HepG2 (cell line): ENCODE measurements around the gene BORCS5. TPM values are rescaled to one million over a fixed set of nuclear protein-coding genes. Genes with fewer than 3 reads are reported as not detected.

Experiments used
- CCAR2 ChIP-seq: fragments of 200-400 bp; formaldehyde crosslinking; optimal IDR thresholded peaks from 2 replicates; pipeline ENCODE3; 2018; ENCODE audit warnings: low read depth, mild to moderate bottlenecking, low read length, moderate library complexity
- FOXK2 ChIP-seq: fragments of 450-650 bp; IDR thresholded peaks from 2 replicates; pipeline ENCODE4 v1.6.1; 2016
- GATAD1 ChIP-seq: IDR thresholded peaks from 2 replicates; pipeline ENCODE4 v1.6.1; 2016; ENCODE audit warnings: missing genetic modification reagents, missing compliant biosample characterization
- HCFC1 ChIP-seq: fragments of 150-350 bp; IDR thresholded peaks from 2 replicates; pipeline ENCODE4 v1.6.1; 2014; ENCODE audit warnings: low read depth, low read length
- HNRNPLL ChIP-seq: fragments of 200-400 bp; formaldehyde crosslinking; IDR thresholded peaks from 2 replicates; pipeline ENCODE4 v1.6.1; 2017; ENCODE audit warnings: mild to moderate bottlenecking, low read depth, low read length; ENCODE audit not compliant: poor library complexity, severe bottlenecking
- KLF13 ChIP-seq: sonication (generic); formaldehyde crosslinking; IDR thresholded peaks from 2 replicates; pipeline ENCODE4 v1.4.0; 2020; ENCODE audit warnings: mild to moderate bottlenecking, missing genetic modification reagents
- MBD4 ChIP-seq: IDR thresholded peaks from 2 replicates; pipeline ENCODE4 v1.6.1; 2012; ENCODE audit warnings: low read length, inconsistent platforms, borderline replicate concordance
- RBFOX2 ChIP-seq: fragments of 200-400 bp; formaldehyde crosslinking; IDR thresholded peaks from 2 replicates; pipeline ENCODE4 v1.6.1; 2017; ENCODE audit warnings: low read depth, mild to moderate bottlenecking, low read length
- SMAD9 ChIP-seq: sonication (generic); formaldehyde crosslinking; IDR thresholded peaks from 2 replicates; pipeline ENCODE4 v1.5.1; 2020; ENCODE audit warnings: mild to moderate bottlenecking, missing genetic modification reagents
- SMARCC2 ChIP-seq: fragments of 450-650 bp; IDR thresholded peaks from 2 replicates; pipeline ENCODE4 v1.6.1; 2017; ENCODE audit warnings: antibody characterized with exemption, mild to moderate bottlenecking
- TBX2 ChIP-seq: sonication (generic); formaldehyde crosslinking; IDR thresholded peaks from 2 replicates; pipeline ENCODE4 v1.5.0; 2020; ENCODE audit warnings: missing genetic modification reagents, mild to moderate bottlenecking, borderline replicate concordance
- TGIF2 ChIP-seq: IDR thresholded peaks from 2 replicates; pipeline ENCODE4 v1.6.1; 2016; ENCODE audit warnings: control low read depth, missing compliant biosample characterization
- ZNF160 ChIP-seq: sonication (generic); formaldehyde crosslinking; IDR thresholded peaks from 2 replicates; pipeline ENCODE4 v1.8.0; 2022; ENCODE audit warnings: mild to moderate bottlenecking, inconsistent platforms, missing genetic modification reagents
- polyA plus RNA-seq, 8 experiments: library from polyadenylated mRNA; depleted of rRNA in 3 of 8; stranded (reverse) in 7 of 8; unstranded in 1 of 8; fragments of >200 nt; fragmentation: Illumina TruSeq in 4 of 8; extraction: Trizol in 4 of 8; gene quantifications; 2 replicates each; pipeline versions ENCODE4 v1.2.1 to v1.2.3, GENCODE V29; 2011 to 2016; ENCODE audit warnings: low read depth in 4 of 8, missing spikeins in 1 of 8, mixed read lengths in 1 of 8; ENCODE audit not compliant: insufficient read depth in 1 of 8
- total RNA-seq, 5 experiments: library from RNA; depleted of rRNA; stranded (reverse); fragments of >200 nt; fragmentation: Illumina TruSeq; extraction: Trizol; gene quantifications; 2 replicates each; pipeline ENCODE4 v1.2.3, GENCODE V29; 2016; ENCODE audit warnings: low read depth in 1 of 5
- TF ChIP-seq, protein P1 (sequence below): sonication (generic); formaldehyde crosslinking; IDR thresholded peaks from 2 replicates; pipeline ENCODE4 v1.5.0; 2020; ENCODE audit warnings: missing genetic modification reagents, mild to moderate bottlenecking, borderline replicate concordance
- TF ChIP-seq, protein P2 (sequence below): sonication (generic); formaldehyde crosslinking; IDR thresholded peaks from 2 replicates; pipeline ENCODE4 v1.4.0; 2020; ENCODE audit warnings: low read depth, missing genetic modification reagents
- TF ChIP-seq, protein P3 (sequence below): sonication (generic); formaldehyde crosslinking; IDR thresholded peaks from 2 replicates; pipeline ENCODE4 v1.9.0; 2021; ENCODE audit warnings: mild to moderate bottlenecking, missing genetic modification reagents

Gene BORCS5
- total and polyA plus RNA-seq, 2 of the 13 experiments (the other 11 are each of a cell fraction or from before 2014, with no cell fraction given): 3.9 to 4.7 TPM

DNA sequence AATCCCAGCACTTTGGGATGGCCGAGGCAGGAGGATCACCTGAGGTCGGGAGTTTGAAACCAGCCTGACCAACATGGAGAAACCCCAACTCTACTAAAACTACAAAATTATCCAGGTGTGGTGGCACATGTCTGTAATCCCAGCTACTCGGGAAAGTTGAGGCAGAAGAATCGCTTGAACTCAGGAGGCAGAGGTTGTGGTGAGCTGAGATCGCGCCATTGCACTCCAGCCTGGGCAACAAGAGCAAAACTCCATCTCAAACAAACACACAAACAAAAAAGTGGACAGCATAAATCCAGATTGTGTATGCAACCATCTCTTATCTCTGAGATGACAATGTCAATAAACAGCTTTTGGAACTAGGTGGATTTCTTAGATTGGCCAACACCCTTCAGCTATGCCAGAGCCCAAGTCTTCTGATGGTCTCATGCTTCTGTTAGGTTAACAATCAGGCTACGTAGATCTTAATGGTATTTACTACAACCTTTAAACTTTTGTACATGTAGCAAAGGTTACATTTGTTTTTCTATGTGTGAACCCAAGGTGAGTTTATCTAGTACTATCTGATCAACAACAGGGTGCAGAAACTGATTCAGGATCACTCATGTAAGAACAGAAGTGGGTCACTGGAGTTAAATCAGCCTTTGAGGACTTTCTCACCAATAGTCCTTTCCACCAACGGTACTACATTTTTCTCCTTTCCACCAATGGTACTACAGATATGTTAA is 132.1 kb downstream of the BORCS5 start (continued):
- TF ChIP-seq, protein P1, sequence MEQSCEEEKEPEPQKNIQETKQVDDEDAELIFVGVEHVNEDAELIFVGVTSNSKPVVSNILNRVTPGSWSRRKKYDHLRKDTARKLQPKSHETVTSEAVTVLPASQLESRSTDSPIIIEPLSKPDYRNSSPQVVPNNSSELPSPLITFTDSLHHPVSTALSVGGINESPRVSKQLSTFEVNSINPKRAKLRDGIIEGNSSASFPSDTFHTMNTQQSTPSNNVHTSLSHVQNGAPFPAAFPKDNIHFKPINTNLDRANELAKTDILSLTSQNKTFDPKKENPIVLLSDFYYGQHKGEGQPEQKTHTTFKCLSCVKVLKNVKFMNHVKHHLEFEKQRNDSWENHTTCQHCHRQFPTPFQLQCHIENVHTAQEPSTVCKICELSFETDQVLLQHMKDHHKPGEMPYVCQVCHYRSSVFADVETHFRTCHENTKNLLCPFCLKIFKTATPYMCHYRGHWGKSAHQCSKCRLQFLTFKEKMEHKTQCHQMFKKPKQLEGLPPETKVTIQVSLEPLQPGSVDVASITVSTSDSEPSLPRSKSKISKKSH: no peak
- TF ChIP-seq RBFOX2: no peak
- TF ChIP-seq SMAD9 (CRISPR knock-in tag): no peak
- no peak for TF ChIP-seq MBD4
- TF ChIP-seq ZNF160: no peak; the same call in 1 of the 2 replicates
- TF ChIP-seq, protein P2, sequence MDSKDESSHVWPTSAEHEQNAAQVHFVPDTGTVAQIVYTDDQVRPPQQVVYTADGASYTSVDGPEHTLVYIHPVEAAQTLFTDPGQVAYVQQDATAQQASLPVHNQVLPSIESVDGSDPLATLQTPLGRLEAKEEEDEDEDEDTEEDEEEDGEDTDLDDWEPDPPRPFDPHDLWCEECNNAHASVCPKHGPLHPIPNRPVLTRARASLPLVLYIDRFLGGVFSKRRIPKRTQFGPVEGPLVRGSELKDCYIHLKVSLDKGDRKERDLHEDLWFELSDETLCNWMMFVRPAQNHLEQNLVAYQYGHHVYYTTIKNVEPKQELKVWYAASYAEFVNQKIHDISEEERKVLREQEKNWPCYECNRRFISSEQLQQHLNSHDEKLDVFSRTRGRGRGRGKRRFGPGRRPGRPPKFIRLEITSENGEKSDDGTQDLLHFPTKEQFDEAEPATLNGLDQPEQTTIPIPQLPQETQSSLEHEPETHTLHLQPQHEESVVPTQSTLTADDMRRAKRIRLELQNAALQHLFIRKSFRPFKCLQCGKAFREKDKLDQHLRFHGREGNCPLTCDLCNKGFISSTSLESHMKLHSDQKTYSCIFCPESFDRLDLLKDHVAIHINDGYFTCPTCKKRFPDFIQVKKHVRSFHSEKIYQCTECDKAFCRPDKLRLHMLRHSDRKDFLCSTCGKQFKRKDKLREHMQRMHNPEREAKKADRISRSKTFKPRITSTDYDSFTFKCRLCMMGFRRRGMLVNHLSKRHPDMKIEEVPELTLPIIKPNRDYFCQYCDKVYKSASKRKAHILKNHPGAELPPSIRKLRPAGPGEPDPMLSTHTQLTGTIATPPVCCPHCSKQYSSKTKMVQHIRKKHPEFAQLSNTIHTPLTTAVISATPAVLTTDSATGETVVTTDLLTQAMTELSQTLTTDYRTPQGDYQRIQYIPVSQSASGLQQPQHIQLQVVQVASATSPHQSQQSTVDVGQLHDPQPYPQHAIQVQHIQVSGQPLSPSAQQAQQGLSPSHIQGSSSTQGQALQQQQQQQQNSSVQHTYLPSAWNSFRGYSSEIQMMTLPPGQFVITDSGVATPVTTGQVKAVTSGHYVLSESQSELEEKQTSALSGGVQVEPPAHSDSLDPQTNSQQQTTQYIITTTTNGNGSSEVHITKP (CRISPR knock-in tag): no peak
- TF ChIP-seq HNRNPLL: no peak
- no peak for TF ChIP-seq HCFC1
- no peak for TF ChIP-seq TGIF2 (CRISPR knock-in tag)
- peak; percentile 87 for TF ChIP-seq TBX2 (CRISPR knock-in tag)
- TF ChIP-seq FOXK2: no peak
- TF ChIP-seq, protein P3, sequence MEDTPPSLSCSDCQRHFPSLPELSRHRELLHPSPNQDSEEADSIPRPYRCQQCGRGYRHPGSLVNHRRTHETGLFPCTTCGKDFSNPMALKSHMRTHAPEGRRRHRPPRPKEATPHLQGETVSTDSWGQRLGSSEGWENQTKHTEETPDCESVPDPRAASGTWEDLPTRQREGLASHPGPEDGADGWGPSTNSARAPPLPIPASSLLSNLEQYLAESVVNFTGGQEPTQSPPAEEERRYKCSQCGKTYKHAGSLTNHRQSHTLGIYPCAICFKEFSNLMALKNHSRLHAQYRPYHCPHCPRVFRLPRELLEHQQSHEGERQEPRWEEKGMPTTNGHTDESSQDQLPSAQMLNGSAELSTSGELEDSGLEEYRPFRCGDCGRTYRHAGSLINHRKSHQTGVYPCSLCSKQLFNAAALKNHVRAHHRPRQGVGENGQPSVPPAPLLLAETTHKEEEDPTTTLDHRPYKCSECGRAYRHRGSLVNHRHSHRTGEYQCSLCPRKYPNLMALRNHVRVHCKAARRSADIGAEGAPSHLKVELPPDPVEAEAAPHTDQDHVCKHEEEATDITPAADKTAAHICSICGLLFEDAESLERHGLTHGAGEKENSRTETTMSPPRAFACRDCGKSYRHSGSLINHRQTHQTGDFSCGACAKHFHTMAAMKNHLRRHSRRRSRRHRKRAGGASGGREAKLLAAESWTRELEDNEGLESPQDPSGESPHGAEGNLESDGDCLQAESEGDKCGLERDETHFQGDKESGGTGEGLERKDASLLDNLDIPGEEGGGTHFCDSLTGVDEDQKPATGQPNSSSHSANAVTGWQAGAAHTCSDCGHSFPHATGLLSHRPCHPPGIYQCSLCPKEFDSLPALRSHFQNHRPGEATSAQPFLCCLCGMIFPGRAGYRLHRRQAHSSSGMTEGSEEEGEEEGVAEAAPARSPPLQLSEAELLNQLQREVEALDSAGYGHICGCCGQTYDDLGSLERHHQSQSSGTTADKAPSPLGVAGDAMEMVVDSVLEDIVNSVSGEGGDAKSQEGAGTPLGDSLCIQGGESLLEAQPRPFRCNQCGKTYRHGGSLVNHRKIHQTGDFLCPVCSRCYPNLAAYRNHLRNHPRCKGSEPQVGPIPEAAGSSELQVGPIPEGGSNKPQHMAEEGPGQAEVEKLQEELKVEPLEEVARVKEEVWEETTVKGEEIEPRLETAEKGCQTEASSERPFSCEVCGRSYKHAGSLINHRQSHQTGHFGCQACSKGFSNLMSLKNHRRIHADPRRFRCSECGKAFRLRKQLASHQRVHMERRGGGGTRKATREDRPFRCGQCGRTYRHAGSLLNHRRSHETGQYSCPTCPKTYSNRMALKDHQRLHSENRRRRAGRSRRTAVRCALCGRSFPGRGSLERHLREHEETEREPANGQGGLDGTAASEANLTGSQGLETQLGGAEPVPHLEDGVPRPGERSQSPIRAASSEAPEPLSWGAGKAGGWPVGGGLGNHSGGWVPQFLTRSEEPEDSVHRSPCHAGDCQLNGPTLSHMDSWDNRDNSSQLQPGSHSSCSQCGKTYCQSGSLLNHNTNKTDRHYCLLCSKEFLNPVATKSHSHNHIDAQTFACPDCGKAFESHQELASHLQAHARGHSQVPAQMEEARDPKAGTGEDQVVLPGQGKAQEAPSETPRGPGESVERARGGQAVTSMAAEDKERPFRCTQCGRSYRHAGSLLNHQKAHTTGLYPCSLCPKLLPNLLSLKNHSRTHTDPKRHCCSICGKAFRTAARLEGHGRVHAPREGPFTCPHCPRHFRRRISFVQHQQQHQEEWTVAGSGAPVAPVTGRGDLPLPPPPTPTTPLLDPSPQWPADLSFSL (CRISPR knock-in tag): no peak
- no peak for TF ChIP-seq KLF13 (CRISPR knock-in tag)
- TF ChIP-seq SMARCC2: no peak
- no peak for TF ChIP-seq CCAR2
- TF ChIP-seq GATAD1 (CRISPR knock-in tag): no peak
